Progenitor cell of endocrine pancreas (in vitro differentiated cells): Measurements from ENCODE around the gene RPIA. TPM values are rescaled to one million over a fixed set of nuclear protein-coding genes. Genes with fewer than 3 reads are reported as not detected.

ENCODE experiments used
- DNase-seq: peaks from one replicate; pipeline ENCODE4 v3.0.0; 2021; ENCODE audit warnings: low spot score; ENCODE audit not compliant: unreplicated experiment
- H3K27ac Mint-ChIP-seq: 2 replicates; pipeline ENCODE4 v1.8.0; 2021; ENCODE audit warnings: mild to moderate bottlenecking, moderate library complexity, mixed read lengths
- H3K27me3 Mint-ChIP-seq: 2 replicates; pipeline ENCODE4 v1.8.0; 2021; ENCODE audit warnings: mixed read lengths
- H3K36me3 Mint-ChIP-seq: 2 replicates; pipeline ENCODE4 v1.8.0; 2022; ENCODE audit warnings: mixed read lengths; ENCODE audit not compliant: insufficient read depth
- H3K4me1 Mint-ChIP-seq: 2 replicates; pipeline ENCODE4 v1.8.0; 2021; ENCODE audit warnings: low read depth, mixed read lengths
- H3K4me3 Mint-ChIP-seq: 2 replicates; pipeline ENCODE4 v1.8.0; 2021; ENCODE audit warnings: low read depth, mild to moderate bottlenecking, moderate library complexity, mixed read lengths
- H3K9me3 Mint-ChIP-seq: 2 replicates; pipeline ENCODE4 v1.8.0; 2021; ENCODE audit warnings: low read depth, mixed read lengths
- CTCF ChIP-seq: fragments of 200-600 bp; sonication (generic); IDR thresholded peaks from one replicate; pipeline ENCODE4 v1.5.0; 2021; ENCODE audit warnings: antibody characterized with exemption, mild to moderate bottlenecking; ENCODE audit not compliant: unreplicated experiment
- total RNA-seq: library from RNA; stranded (reverse); gene quantifications from 2 replicates; pipeline ENCODE4 v1.2.1, GENCODE V29; 2021

RPIA gene
- total RNA-seq, 1 donor from 2014 or later: 27.1 TPM

- Mint-ChIP-seq H3K9me3 (peaks cover 22% of the 10 kb centered on the region), H3K36me3 (peaks cover 50% of the 10 kb centered on the region), H3K27ac (no peak overlapping the region)
Observed at GRCh38 chr2:88714667-88715066, 23.2 kb downstream of the RPIA start.

GRCh38 chr2:88720399-88720798, 28.9 kb downstream of the RPIA start:
- Mint-ChIP-seq H3K27me3 (no peaks in the 10 kb centered on the region), H3K36me3 (peaks cover 44% of the 10 kb centered on the region), H3K4me3 (no peak overlapping the region), H3K9me3 (peaks cover 28% of the 10 kb centered on the region), H3K27ac (no peak overlapping the region), H3K4me1 (peaks cover 21% of the 10 kb centered on the region)
- DNase-seq: no peak
- no peak for TF ChIP-seq CTCF

More at GRCh38 chr2:88714667-88715066, 23.2 kb downstream of the RPIA start:
- TF ChIP-seq CTCF: no peak
- no peak for DNase-seq
- Mint-ChIP-seq H3K4me1 (peaks cover 29% of the 10 kb centered on the region), H3K27me3 (no peaks in the 10 kb centered on the region), H3K4me3 (no peak overlapping the region)

- H3K27ac Mint-ChIP-seq: no peak overlapping the region
Observed at GRCh38 chr2:88721268-88721667, 29.8 kb downstream of the RPIA start.

GRCh38 chr2:88724643-88725332, 33.3 kb downstream of the RPIA start:
- Mint-ChIP-seq H3K4me1 (peaks cover 14% of the 10 kb centered on the region), H3K4me3 (no peak overlapping the region), H3K27ac (no peak overlapping the region), H3K9me3 (peaks cover 14% of the 10 kb centered on the region), H3K27me3 (no peaks in the 10 kb centered on the region), H3K36me3 (peaks cover 28% of the 10 kb centered on the region)
- DNase-seq: no peak
- TF ChIP-seq CTCF: no peak

More at GRCh38 chr2:88721268-88721667, 29.8 kb downstream of the RPIA start:
- no peak for TF ChIP-seq CTCF
- no peak overlapping the region for H3K4me3 Mint-ChIP-seq
- no peaks in the 10 kb centered on the region for H3K27me3 Mint-ChIP-seq
- peaks cover 28% of the 10 kb centered on the region for H3K9me3 Mint-ChIP-seq
- peaks cover 38% of the 10 kb centered on the region for H3K36me3 Mint-ChIP-seq
- peaks cover 14% of the 10 kb centered on the region for H3K4me1 Mint-ChIP-seq
- no peak for DNase-seq

DNA sequence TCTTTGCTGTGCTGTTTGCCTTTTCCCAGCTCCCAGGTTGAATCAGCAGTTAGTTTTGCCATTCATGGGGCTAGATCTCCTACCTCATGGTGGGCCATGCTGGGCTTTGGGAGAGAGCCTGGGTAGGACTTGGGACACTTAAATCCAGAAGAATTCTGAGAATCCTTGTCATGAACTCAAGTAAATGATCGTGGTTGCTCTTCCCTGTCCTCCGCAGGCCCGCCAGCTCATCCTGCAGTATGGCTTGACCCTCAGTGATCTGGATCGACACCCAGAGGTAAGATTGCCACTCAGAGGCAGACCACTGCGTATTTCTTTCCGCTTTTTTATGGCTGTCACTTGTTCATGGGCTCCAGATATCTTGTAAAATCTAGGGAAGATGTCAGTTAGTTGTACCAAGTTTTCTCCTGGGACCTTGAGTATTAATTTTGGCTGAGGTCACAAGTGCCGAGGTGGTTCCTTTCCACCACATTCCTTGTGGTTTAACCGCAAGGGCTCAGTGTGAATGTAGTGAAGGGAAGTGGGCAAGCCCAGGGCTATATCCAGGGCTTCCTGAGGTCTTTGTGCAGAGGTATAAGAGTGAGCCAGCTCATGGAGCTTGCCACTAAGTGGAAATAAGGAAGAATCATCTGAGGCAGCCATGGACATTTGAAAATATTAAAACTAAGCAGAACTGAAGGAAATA, 37.7 kb downstream of the RPIA start:
- DNase-seq: no peak
- H3K27ac Mint-ChIP-seq: no peak overlapping the region
- TF ChIP-seq CTCF: no peak
- H3K4me1 Mint-ChIP-seq: peaks cover 9% of the 10 kb centered on the region
- peaks cover 3% of the 10 kb centered on the region for H3K9me3 Mint-ChIP-seq
- peaks cover 16% of the 10 kb centered on the region for H3K36me3 Mint-ChIP-seq
- no peaks in the 10 kb centered on the region for H3K27me3 Mint-ChIP-seq
- no peak overlapping the region for H3K4me3 Mint-ChIP-seq
